Neural cell (in vitro differentiated cells): ENCODE data around the gene TTLL1. TPM values are rescaled to one million over a fixed set of nuclear protein-coding genes. Genes with fewer than 3 reads are reported as not detected.

Source experiments
- H2AFZ ChIP-seq: fragments of 200-600, 300-800 bp; sonication (generic), shearing (Covaris generic); 2 replicates; pipeline ENCODE4 v1.6.0; 2014; ENCODE audit warnings: low read depth, mild to moderate bottlenecking, antibody characterized with exemption, low read length, moderate library complexity
- H3F3A ChIP-seq: fragments of 200-600 bp; shearing (Covaris generic); 2 replicates; pipeline ENCODE4 v1.6.1; 2016; ENCODE audit warnings: mild to moderate bottlenecking, moderate library complexity, mixed read lengths, antibody characterized with exemption, low read length; ENCODE audit not compliant: insufficient read depth, poor library complexity, severe bottlenecking
- H3K27ac ChIP-seq: fragments of 200-600, 300-800 bp; sonication (generic), shearing (Covaris generic); 2 replicates; pipeline ENCODE4 v1.5.1; 2014; ENCODE audit warnings: mild to moderate bottlenecking, low read length, moderate library complexity
- H3K27me3 ChIP-seq: fragments of 300-800, 200-600 bp; sonication (generic), shearing (Covaris generic); 2 replicates; pipeline ENCODE4 v1.6.0; 2014; ENCODE audit warnings: mild to moderate bottlenecking, low read depth, low read length, moderate library complexity; ENCODE audit not compliant: insufficient read depth
- H3K36me3 ChIP-seq: fragments of 300-800, 200-600 bp; sonication (generic), shearing (Covaris generic); 2 replicates; pipeline ENCODE4 v1.5.1; 2014; ENCODE audit warnings: mild to moderate bottlenecking, antibody characterized with exemption, low read length, moderate library complexity; ENCODE audit not compliant: insufficient read depth
- H3K4me2 ChIP-seq: fragments of 300-800, 200-600 bp; sonication (generic), shearing (Covaris generic); 2 replicates; pipeline ENCODE4 v1.6.0; 2014; ENCODE audit warnings: mild to moderate bottlenecking, low read length
- H3K4me3 ChIP-seq: fragments of 300-800, 200-600 bp; sonication (generic), shearing (Covaris generic); 2 replicates; pipeline ENCODE4 v1.5.1; 2014; ENCODE audit warnings: mild to moderate bottlenecking, low read length, moderate library complexity
- H3K79me2 ChIP-seq: fragments of 200-600 bp; shearing (Covaris generic); replicated peaks from 2 replicates; pipeline ENCODE4 v1.6.0; 2014; ENCODE audit warnings: mild to moderate bottlenecking, low read length, moderate library complexity; ENCODE audit not compliant: insufficient read depth
- H3K9ac ChIP-seq: fragments of 300-800, 200-600 bp; sonication (generic), shearing (Covaris generic); 2 replicates; pipeline ENCODE4 v1.6.1; 2016; ENCODE audit warnings: mild to moderate bottlenecking, low read length, mixed read lengths
- H3K9me2 ChIP-seq: fragments of 200-600 bp; shearing (Covaris generic); 2 replicates; pipeline ENCODE4 v1.6.1; 2016; ENCODE audit warnings: mild to moderate bottlenecking, low read length, mixed read lengths; ENCODE audit not compliant: insufficient read depth
- H3K9me3 ChIP-seq: fragments of 200-600, 300-800 bp; sonication (generic), shearing (Covaris generic); 2 replicates; pipeline ENCODE4 v1.6.1; 2016; ENCODE audit warnings: mild to moderate bottlenecking, mixed run types, low read length, moderate library complexity, mixed read lengths
- H4K20me1 ChIP-seq: fragments of 200-600 bp; shearing (Covaris generic); 2 replicates; pipeline ENCODE4 v1.6.1; 2016; ENCODE audit warnings: mild to moderate bottlenecking, mixed run types; ENCODE audit not compliant: insufficient read depth
- EP300 ChIP-seq: fragments of 450-650 bp; conservative IDR thresholded peaks from 2 replicates; pipeline ENCODE4 v1.6.1; 2014; ENCODE audit warnings: antibody characterized with exemption, mild to moderate bottlenecking, moderate library complexity; ENCODE audit not compliant: poor library complexity, severe bottlenecking
- EZH2 ChIP-seq: fragments of 200-600, 300-800 bp; shearing (Covaris generic), sonication (generic); IDR thresholded peaks from 2 replicates; pipeline ENCODE4 v1.6.1; 2014; ENCODE audit warnings: antibody characterized with exemption, low read length, borderline replicate concordance, mild to moderate bottlenecking; ENCODE audit not compliant: insufficient read depth, poor library complexity, severe bottlenecking
- MXI1 ChIP-seq: fragments of 450-650 bp; conservative IDR thresholded peaks from 2 replicates; pipeline ENCODE4 v1.6.1; 2014; ENCODE audit warnings: antibody characterized with exemption, mild to moderate bottlenecking; ENCODE audit not compliant: poor library complexity, severe bottlenecking
- POLR2AphosphoS5 ChIP-seq: IDR thresholded peaks from 2 replicates; pipeline ENCODE4 v1.6.1; 2012
- RAD21 ChIP-seq: fragments of 450-650 bp; conservative IDR thresholded peaks from 2 replicates; pipeline ENCODE4 v1.6.1; 2014; ENCODE audit warnings: antibody characterized with exemption, mild to moderate bottlenecking, moderate library complexity
- SMC3 ChIP-seq: fragments of 450-650 bp; conservative IDR thresholded peaks from 2 replicates; pipeline ENCODE4 v1.6.1; 2014; ENCODE audit warnings: antibody characterized with exemption, mild to moderate bottlenecking, moderate library complexity; ENCODE audit not compliant: poor library complexity
- TAF1 ChIP-seq: IDR thresholded peaks from 2 replicates; pipeline ENCODE4 v1.6.1; 2012; ENCODE audit warnings: low read depth
- polyA plus RNA-seq: library from polyadenylated mRNA; depleted of rRNA; stranded (reverse); fragments of >200 nt; gene quantifications from 2 replicates; pipeline ENCODE4 v1.2.3, GENCODE V29; 2014
- TF ChIP-seq, protein P1 (sequence below): fragments of 450-650 bp; IDR thresholded peaks from 2 replicates; pipeline ENCODE4 v1.5.1; 2014; ENCODE audit warnings: antibody characterized with exemption, mild to moderate bottlenecking, moderate library complexity; ENCODE audit not compliant: poor library complexity, severe bottlenecking
- TF ChIP-seq, protein P2 (sequence below): IDR thresholded peaks from 2 replicates; pipeline ENCODE4 v1.6.1; 2012; ENCODE audit warnings: borderline replicate concordance

Gene TTLL1
- polyA plus RNA-seq, 1 donor from 2014 or later, result 36.3 TPM

DNA sequence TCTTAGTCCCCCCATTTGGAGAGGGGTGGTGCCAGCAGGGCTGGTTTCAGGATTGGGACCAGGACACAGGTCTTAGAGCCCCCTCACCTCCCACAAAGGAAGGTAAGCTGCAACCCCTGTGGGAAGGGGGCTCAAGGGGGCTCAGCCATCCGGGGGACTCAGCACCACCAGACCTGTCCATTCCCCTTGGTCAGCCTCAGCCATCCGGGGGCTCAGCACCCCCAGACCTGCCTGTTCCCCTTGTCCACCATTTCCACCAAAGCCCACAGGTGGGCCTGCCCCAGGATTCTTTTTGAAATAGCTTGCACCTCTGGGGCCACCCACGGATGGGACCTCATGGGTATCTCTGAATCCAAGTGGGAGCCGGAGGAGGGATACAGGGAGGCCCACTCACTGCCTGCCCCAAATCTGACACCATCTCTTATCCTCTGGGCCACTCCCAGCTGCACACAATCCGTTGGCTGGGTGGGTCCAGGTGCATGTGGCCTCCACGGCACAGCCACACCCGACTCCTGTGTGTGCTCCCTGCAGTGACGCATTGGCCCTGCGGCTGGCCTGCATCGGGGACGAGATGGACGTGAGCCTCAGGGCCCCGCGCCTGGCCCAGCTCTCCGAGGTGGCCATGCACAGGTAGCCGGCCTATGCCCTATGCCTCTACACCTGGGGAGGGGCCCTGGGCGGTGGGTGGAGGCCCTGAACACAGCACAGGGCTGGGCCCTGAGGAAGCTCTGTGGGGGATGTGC is 38.1 kb upstream of the TTLL1 start:
- Histone ChIP-seq H3K9me3 (no peaks in the 10 kb centered on the region), H2AFZ (no peak overlapping the region), H4K20me1 (no peaks in the 10 kb centered on the region), H3K4me2 (no peak overlapping the region), H3K9me2 (no peaks in the 10 kb centered on the region), H3K27me3 (no peaks in the 10 kb centered on the region), H3K36me3 (no peaks in the 10 kb centered on the region), H3K27ac (no peak overlapping the region), H3K9ac (no peak overlapping the region), H3K79me2 (no peaks in the 10 kb centered on the region), H3F3A (no peaks in the 10 kb centered on the region), H3K4me3 (no peak overlapping the region)
- no peak for TF ChIP-seq EZH2
- no peak for TF ChIP-seq EP300
- no peak for TF ChIP-seq MXI1
- no peak for TF ChIP-seq TAF1
- TF ChIP-seq, protein P1, sequence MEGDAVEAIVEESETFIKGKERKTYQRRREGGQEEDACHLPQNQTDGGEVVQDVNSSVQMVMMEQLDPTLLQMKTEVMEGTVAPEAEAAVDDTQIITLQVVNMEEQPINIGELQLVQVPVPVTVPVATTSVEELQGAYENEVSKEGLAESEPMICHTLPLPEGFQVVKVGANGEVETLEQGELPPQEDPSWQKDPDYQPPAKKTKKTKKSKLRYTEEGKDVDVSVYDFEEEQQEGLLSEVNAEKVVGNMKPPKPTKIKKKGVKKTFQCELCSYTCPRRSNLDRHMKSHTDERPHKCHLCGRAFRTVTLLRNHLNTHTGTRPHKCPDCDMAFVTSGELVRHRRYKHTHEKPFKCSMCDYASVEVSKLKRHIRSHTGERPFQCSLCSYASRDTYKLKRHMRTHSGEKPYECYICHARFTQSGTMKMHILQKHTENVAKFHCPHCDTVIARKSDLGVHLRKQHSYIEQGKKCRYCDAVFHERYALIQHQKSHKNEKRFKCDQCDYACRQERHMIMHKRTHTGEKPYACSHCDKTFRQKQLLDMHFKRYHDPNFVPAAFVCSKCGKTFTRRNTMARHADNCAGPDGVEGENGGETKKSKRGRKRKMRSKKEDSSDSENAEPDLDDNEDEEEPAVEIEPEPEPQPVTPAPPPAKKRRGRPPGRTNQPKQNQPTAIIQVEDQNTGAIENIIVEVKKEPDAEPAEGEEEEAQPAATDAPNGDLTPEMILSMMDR, result no peak
- TF ChIP-seq, protein P2, sequence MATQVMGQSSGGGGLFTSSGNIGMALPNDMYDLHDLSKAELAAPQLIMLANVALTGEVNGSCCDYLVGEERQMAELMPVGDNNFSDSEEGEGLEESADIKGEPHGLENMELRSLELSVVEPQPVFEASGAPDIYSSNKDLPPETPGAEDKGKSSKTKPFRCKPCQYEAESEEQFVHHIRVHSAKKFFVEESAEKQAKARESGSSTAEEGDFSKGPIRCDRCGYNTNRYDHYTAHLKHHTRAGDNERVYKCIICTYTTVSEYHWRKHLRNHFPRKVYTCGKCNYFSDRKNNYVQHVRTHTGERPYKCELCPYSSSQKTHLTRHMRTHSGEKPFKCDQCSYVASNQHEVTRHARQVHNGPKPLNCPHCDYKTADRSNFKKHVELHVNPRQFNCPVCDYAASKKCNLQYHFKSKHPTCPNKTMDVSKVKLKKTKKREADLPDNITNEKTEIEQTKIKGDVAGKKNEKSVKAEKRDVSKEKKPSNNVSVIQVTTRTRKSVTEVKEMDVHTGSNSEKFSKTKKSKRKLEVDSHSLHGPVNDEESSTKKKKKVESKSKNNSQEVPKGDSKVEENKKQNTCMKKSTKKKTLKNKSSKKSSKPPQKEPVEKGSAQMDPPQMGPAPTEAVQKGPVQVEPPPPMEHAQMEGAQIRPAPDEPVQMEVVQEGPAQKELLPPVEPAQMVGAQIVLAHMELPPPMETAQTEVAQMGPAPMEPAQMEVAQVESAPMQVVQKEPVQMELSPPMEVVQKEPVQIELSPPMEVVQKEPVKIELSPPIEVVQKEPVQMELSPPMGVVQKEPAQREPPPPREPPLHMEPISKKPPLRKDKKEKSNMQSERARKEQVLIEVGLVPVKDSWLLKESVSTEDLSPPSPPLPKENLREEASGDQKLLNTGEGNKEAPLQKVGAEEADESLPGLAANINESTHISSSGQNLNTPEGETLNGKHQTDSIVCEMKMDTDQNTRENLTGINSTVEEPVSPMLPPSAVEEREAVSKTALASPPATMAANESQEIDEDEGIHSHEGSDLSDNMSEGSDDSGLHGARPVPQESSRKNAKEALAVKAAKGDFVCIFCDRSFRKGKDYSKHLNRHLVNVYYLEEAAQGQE, result no peak
- no peak for TF ChIP-seq SMC3
- TF ChIP-seq POLR2AphosphoS5, result no peak
- TF ChIP-seq RAD21, result no peak

DNA sequence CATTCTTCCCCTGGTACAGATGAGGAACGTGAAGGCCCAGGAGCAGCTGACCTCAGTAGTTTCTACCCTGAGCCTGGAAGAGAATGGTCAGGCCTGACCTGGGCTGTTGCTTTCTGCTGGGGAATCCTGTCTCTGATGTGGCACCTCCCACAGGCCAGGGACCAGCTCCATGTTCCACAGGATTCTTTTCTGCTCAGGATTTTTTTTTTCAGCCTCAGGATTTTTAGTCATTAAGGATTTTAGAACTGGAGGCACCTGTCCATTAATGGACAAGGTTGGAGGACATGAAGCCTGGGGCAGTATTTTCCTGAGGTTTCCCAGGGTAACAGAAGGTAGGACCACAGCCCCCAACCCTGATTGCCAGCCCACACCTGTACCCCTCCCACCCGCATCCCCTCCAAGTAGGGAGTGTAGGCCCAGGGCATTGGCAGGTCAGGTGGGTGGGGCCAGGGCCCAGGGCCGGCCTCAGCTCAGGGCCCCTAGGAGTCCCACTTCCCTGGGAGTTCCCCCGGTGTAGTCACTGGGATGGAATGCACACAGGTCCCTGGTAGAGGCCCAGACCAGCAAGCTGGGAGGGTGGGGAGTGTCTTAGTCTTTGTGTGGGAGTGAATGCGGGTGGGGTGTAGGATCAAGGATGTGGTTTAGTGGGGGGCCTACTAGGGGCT is 37.4 kb upstream of the TTLL1 start:
- H3K79me2 ChIP-seq, result no peaks in the 10 kb centered on the region
- no peak for TF ChIP-seq EP300
- no peak for TF ChIP-seq MXI1
- TF ChIP-seq SMC3, result no peak
- TF ChIP-seq, protein P2, result no peak
- TF ChIP-seq, protein P1, result no peak
- TF ChIP-seq POLR2AphosphoS5, result no peak
- TF ChIP-seq RAD21, result no peak
- no peak for TF ChIP-seq EZH2
- no peak for TF ChIP-seq TAF1
- no peaks in the 10 kb centered on the region for H3F3A ChIP-seq
- H2AFZ ChIP-seq, result no peak overlapping the region
- H3K9me3 ChIP-seq, result no peaks in the 10 kb centered on the region
- H3K4me2 ChIP-seq, result no peak overlapping the region
- no peak overlapping the region for H3K4me3 ChIP-seq
- H3K27ac ChIP-seq, result no peak overlapping the region
- H3K36me3 ChIP-seq, result no peaks in the 10 kb centered on the region
- no peaks in the 10 kb centered on the region for H4K20me1 ChIP-seq
- H3K9ac ChIP-seq, result no peak overlapping the region
- no peaks in the 10 kb centered on the region for H3K9me2 ChIP-seq
- no peaks in the 10 kb centered on the region for H3K27me3 ChIP-seq
